Activated naive CD8-positive, alpha-beta T cell treated with anti-CD3 and anti-CD28 coated beads for 36 hours (primary cell): ENCODE data around the gene OBP2B. TPM values are rescaled to one million over a fixed set of nuclear protein-coding genes. Genes with fewer than 3 reads are reported as not detected.
"Not testable (repeated sequence)": the region's sequence is repeated elsewhere in the genome, so short reads cannot be mapped to it uniquely, and the experiment has no call there.

ENCODE experiments used
- DNase-seq: peaks from one replicate; pipeline ENCODE4 v3.0.0; 2021
- H3K27ac Mint-ChIP-seq: one replicate; pipeline ENCODE4 v1.8.0; 2022; ENCODE audit warnings: mild to moderate bottlenecking, moderate library complexity, mixed read lengths
- H3K27me3 Mint-ChIP-seq: one replicate; pipeline ENCODE4 v1.8.0; 2022; ENCODE audit warnings: mild to moderate bottlenecking, mixed read lengths
- H3K36me3 Mint-ChIP-seq: one replicate; pipeline ENCODE4 v1.8.0; 2021; ENCODE audit warnings: mild to moderate bottlenecking, mixed read lengths
- H3K4me1 Mint-ChIP-seq: one replicate; pipeline ENCODE4 v1.8.0; 2021; ENCODE audit warnings: mixed read lengths
- H3K4me3 Mint-ChIP-seq: one replicate; pipeline ENCODE4 v1.8.0; 2022; ENCODE audit warnings: mild to moderate bottlenecking, moderate library complexity, mixed read lengths
- H3K9me3 Mint-ChIP-seq: one replicate; pipeline ENCODE4 v1.8.0; 2022; ENCODE audit warnings: mixed read lengths
- total RNA-seq, 2 experiments: library from RNA; stranded (reverse); gene quantifications; one replicate each; pipeline ENCODE4 v1.2.3, GENCODE V29; 2021

The OBP2B gene
- total RNA-seq, 2 experiments from 2014 or later, result not detected

GRCh38 chr9:133246991-133247390 lies 37.9 kb upstream of the OBP2B start:
- H3K36me3 Mint-ChIP-seq, result no peaks in the 10 kb centered on the region

GRCh38 chr9:133246562-133246961 lies 37.5 kb upstream of the OBP2B start:
- Mint-ChIP-seq H3K27ac (no peak overlapping the region), H3K4me1 (no peaks in the 10 kb centered on the region)

More at GRCh38 chr9:133246991-133247390, 37.9 kb upstream of the OBP2B start:
- Mint-ChIP-seq H3K27ac (no peak overlapping the region), H3K4me3 (no peak overlapping the region), H3K27me3 (peaks cover 3% of the 10 kb centered on the region), H3K4me1 (no peaks in the 10 kb centered on the region), H3K9me3 (no peaks in the 10 kb centered on the region)
- no peak for DNase-seq

GRCh38 chr9:133242991-133243390 lies 33.9 kb upstream of the OBP2B start:
- no peak for DNase-seq
- Mint-ChIP-seq H3K4me1 (peaks cover 3% of the 10 kb centered on the region), H3K36me3 (no peaks in the 10 kb centered on the region), H3K9me3 (no peaks in the 10 kb centered on the region), H3K27ac (no peak overlapping the region), H3K4me3 (no peak overlapping the region), H3K27me3 (peaks cover 21% of the 10 kb centered on the region)

More at GRCh38 chr9:133246562-133246961, 37.5 kb upstream of the OBP2B start:
- DNase-seq, result no peak
- H3K9me3 Mint-ChIP-seq, result no peaks in the 10 kb centered on the region
- H3K4me3 Mint-ChIP-seq, result no peak overlapping the region
- H3K36me3 Mint-ChIP-seq, result no peaks in the 10 kb centered on the region
- peaks cover 5% of the 10 kb centered on the region for H3K27me3 Mint-ChIP-seq

- Mint-ChIP-seq H3K36me3 (no peaks in the 10 kb centered on the region), H3K4me3 (no peak overlapping the region), H3K9me3 (no peaks in the 10 kb centered on the region), H3K4me1 (peaks cover 3% of the 10 kb centered on the region), H3K27ac (no peak overlapping the region), H3K27me3 (peaks cover 29% of the 10 kb centered on the region)
- no peak for DNase-seq
These were observed 33.2 kb upstream of the OBP2B start for GRCh38 chr9:133242241-133242640.

GRCh38 chr9:133239533-133240090 lies 30.6 kb upstream of the OBP2B start:
- Mint-ChIP-seq H3K9me3 (no peaks in the 10 kb centered on the region), H3K4me3 (no peak overlapping the region), H3K4me1 (peaks cover 3% of the 10 kb centered on the region), H3K36me3 (no peaks in the 10 kb centered on the region), H3K27ac (no peak overlapping the region), H3K27me3 (peaks cover 31% of the 10 kb centered on the region)
- no peak for DNase-seq

- Mint-ChIP-seq H3K4me1 (peaks cover 3% of the 10 kb centered on the region), H3K9me3 (no peaks in the 10 kb centered on the region), H3K27ac (no peak overlapping the region), H3K27me3 (peaks cover 31% of the 10 kb centered on the region), H3K36me3 (no peaks in the 10 kb centered on the region), H3K4me3 (peak overlapping the region; percentile 52)
- DNase-seq, result peak; percentile 78
These were observed 29.9 kb upstream of the OBP2B start for GRCh38 chr9:133238851-133239532.

GRCh38 chr9:133238272-133238850 lies 29.3 kb upstream of the OBP2B start:
- H3K4me3 Mint-ChIP-seq, result peak overlapping the region; percentile 2
- H3K27ac Mint-ChIP-seq, result no peak overlapping the region
- H3K27me3 Mint-ChIP-seq, result peaks cover 31% of the 10 kb centered on the region
- peaks cover 3% of the 10 kb centered on the region for H3K4me1 Mint-ChIP-seq
- no peaks in the 10 kb centered on the region for H3K9me3 Mint-ChIP-seq
- peak; percentile 64 for DNase-seq
- no peaks in the 10 kb centered on the region for H3K36me3 Mint-ChIP-seq

GRCh38 chr9:133237035-133237731 lies 28.1 kb upstream of the OBP2B start:
- Mint-ChIP-seq H3K27me3 (peaks cover 30% of the 10 kb centered on the region), H3K36me3 (no peaks in the 10 kb centered on the region), H3K9me3 (no peaks in the 10 kb centered on the region), H3K27ac (no peak overlapping the region), H3K4me3 (no peak overlapping the region), H3K4me1 (peaks cover 3% of the 10 kb centered on the region)
- DNase-seq, result no peak

GRCh38 chr9:133236291-133237034 lies 27.4 kb upstream of the OBP2B start:
- not testable (repeated sequence) for H3K4me1 Mint-ChIP-seq, H3K9me3 Mint-ChIP-seq, H3K27ac Mint-ChIP-seq

GRCh38 chr9:133235549-133236222 lies 26.6 kb upstream of the OBP2B start:
- peaks cover 3% of the 10 kb centered on the region for H3K4me1 Mint-ChIP-seq
- no peak overlapping the region for H3K27ac Mint-ChIP-seq
- no peaks in the 10 kb centered on the region for H3K9me3 Mint-ChIP-seq
- no peak overlapping the region for H3K4me3 Mint-ChIP-seq
- no peaks in the 10 kb centered on the region for H3K36me3 Mint-ChIP-seq
- no peak for DNase-seq
- H3K27me3 Mint-ChIP-seq, result peaks cover 27% of the 10 kb centered on the region

More at GRCh38 chr9:133236291-133237034, 27.4 kb upstream of the OBP2B start:
- H3K36me3 Mint-ChIP-seq, DNase-seq, H3K4me3 Mint-ChIP-seq: not testable (repeated sequence)
- H3K27me3 Mint-ChIP-seq, result peaks cover 27% of the 10 kb centered on the region

- peaks cover 22% of the 10 kb centered on the region for H3K27me3 Mint-ChIP-seq
- no peak for DNase-seq
- no peaks in the 10 kb centered on the region for H3K36me3 Mint-ChIP-seq
- no peak overlapping the region for H3K4me3 Mint-ChIP-seq
- H3K4me1 Mint-ChIP-seq, result peaks cover 3% of the 10 kb centered on the region
- H3K9me3 Mint-ChIP-seq, result no peaks in the 10 kb centered on the region
- H3K27ac Mint-ChIP-seq, result no peak overlapping the region
These were observed 25.7 kb upstream of the OBP2B start for GRCh38 chr9:133234577-133235322.

GRCh38 chr9:133233681-133234432 lies 24.8 kb upstream of the OBP2B start:
- no peaks in the 10 kb centered on the region for H3K9me3 Mint-ChIP-seq
- H3K27ac Mint-ChIP-seq, result no peak overlapping the region
- no peaks in the 10 kb centered on the region for H3K36me3 Mint-ChIP-seq
- H3K27me3 Mint-ChIP-seq, result peaks cover 13% of the 10 kb centered on the region
- H3K4me1 Mint-ChIP-seq, result peaks cover 2% of the 10 kb centered on the region
- no peak overlapping the region for H3K4me3 Mint-ChIP-seq
- DNase-seq, result no peak

GRCh38 chr9:133231934-133232568 lies 23.0 kb upstream of the OBP2B start:
- H3K27me3 Mint-ChIP-seq, H3K27ac Mint-ChIP-seq, H3K4me1 Mint-ChIP-seq, H3K9me3 Mint-ChIP-seq, DNase-seq, H3K36me3 Mint-ChIP-seq, H3K4me3 Mint-ChIP-seq: not testable (repeated sequence)
